Thyroid gland (tissue), 4 donors: ENCODE data around the gene ZNF226. TPM values are rescaled to one million over a fixed set of nuclear protein-coding genes. Genes with fewer than 3 reads are reported as not detected.
"Not testable (repeated sequence)": the region's sequence is repeated elsewhere in the genome, so short reads cannot be mapped to it uniquely, and the experiment has no call there.

Experiments used
- DNase-seq, 2 donors: peaks; one replicate each; pipeline ENCODE4 v3.0.0-alpha.2; 2019
- H3K27ac ChIP-seq, 3 donors: fragments of 200-600 bp; sonication (generic); 1 replicate in 2 of 3; 2 replicates in 1 of 3; pipeline ENCODE4 v1.5.1; 2016 to 2019; ENCODE audit warnings: mild to moderate bottlenecking in 1 of 3, moderate library complexity in 1 of 3
- H3K27me3 ChIP-seq: fragments of 200-600 bp; sonication (generic); one replicate; pipeline ENCODE4 v1.5.1; 2019
- H3K36me3 ChIP-seq, 2 donors: fragments of 200-600 bp; sonication (generic); one replicate each; pipeline ENCODE4 v1.5.1; 2016 to 2019
- H3K4me1 ChIP-seq, 2 donors: fragments of 200-600 bp; sonication (generic); one replicate each; pipeline ENCODE4 v1.5.1; 2017 to 2019
- H3K4me3 ChIP-seq, 3 donors: fragments of 200-600 bp; sonication (generic); replicated peaks in 1 of 3; 1 replicate in 2 of 3; 2 replicates in 1 of 3; pipeline ENCODE4 v1.5.1; 2016; ENCODE audit warnings: mild to moderate bottlenecking in 1 of 3
- H3K9me3 ChIP-seq: fragments of 200-600 bp; sonication (generic); one replicate; pipeline ENCODE4 v1.5.1; 2017
- CTCF ChIP-seq, 6 experiments: fragments of 200-600 bp in 3 of 6; fragments of 450-650 bp in 3 of 6; sonication (generic) in 3 of 6; IDR thresholded peaks; one replicate each; pipeline ENCODE4 v1.5.1; 2016 to 2019; ENCODE audit warnings: antibody characterized with exemption in 6 of 6, mild to moderate bottlenecking in 2 of 6, inconsistent platforms in 1 of 6, moderate library complexity in 1 of 6
- POLR2A ChIP-seq, 2 donors: fragments of 450-650 bp; IDR thresholded peaks; one replicate each; pipeline ENCODE4 v1.6.1; 2017; ENCODE audit warnings: antibody characterized with exemption in 2 of 2, mild to moderate bottlenecking in 2 of 2, moderate library complexity in 1 of 2
- WGBS, 2 donors: methylation state at CpG; one replicate each; pipeline ENCODE4 v1.1.5; 2017; 5-methylcytosine and 5-hydroxymethylcytosine counted together
- intact Hi-C: fragments of 100-400 bp; cut with DNase I; formaldehyde crosslinking; loops from one replicate; pipeline ENCODE4 v1.15.1; 2023
- total RNA-seq, 4 donors: library from RNA; depleted of rRNA; stranded (reverse); fragments of >200 nt; gene quantifications; one replicate each; pipeline ENCODE4 v1.2.3, GENCODE V29; 2016

The ZNF226 gene
- total RNA-seq, 4 donors from 2014 or later: 19.3 to 50.0 (median 37.8) TPM

GRCh38 chr19:44196772-44197171 lies 31.9 kb downstream of the ZNF226 start:
- TF ChIP-seq POLR2A (IDR thresholded peaks at IDR 0.05) (no peak), CTCF (IDR thresholded peaks at IDR 0.05) (no peak)
- intact Hi-C loops: no loop called here
- Histone ChIP-seq H3K27ac (no peak overlapping the region), H3K4me3 (no peak overlapping the region), H3K36me3 (no peaks in the 10 kb centered on the region), H3K27me3 (no peaks in the 10 kb centered on the region), H3K4me1 (no peaks in the 10 kb centered on the region), H3K9me3 (no peaks in the 10 kb centered on the region)
- no peak for DNase-seq

GRCh38 chr19:44202470-44202869 lies 37.6 kb downstream of the ZNF226 start:
- H3K27me3 ChIP-seq: no peaks in the 10 kb centered on the region
- no peaks in the 10 kb centered on the region for H3K4me1 ChIP-seq
- no peaks in the 10 kb centered on the region for H3K36me3 ChIP-seq
- intact Hi-C loops: no loop called here
- TF ChIP-seq POLR2A (IDR thresholded peaks at IDR 0.05) (no peak), CTCF (IDR thresholded peaks at IDR 0.05) (no peak)
- H3K27ac ChIP-seq: no peak overlapping the region
- DNase-seq: no peak
- no peak overlapping the region for H3K4me3 ChIP-seq
- H3K9me3 ChIP-seq: no peaks in the 10 kb centered on the region
- 84 to 88% methylated on average over 1 of the region's 1 CpG for WGBS, 2 donors

- H3K36me3 ChIP-seq: no peaks in the 10 kb centered on the region
- TF ChIP-seq CTCF (IDR thresholded peaks at IDR 0.05) (no peak), POLR2A (IDR thresholded peaks at IDR 0.05) (no peak)
- no peak for DNase-seq
- no peaks in the 10 kb centered on the region for H3K4me1 ChIP-seq
- H3K27me3 ChIP-seq: no peaks in the 10 kb centered on the region
- 88 to 91% methylated on average over 2 of the region's 2 CpGs for WGBS, 2 donors
- intact Hi-C loops: no loop called here
- no peak overlapping the region for H3K4me3 ChIP-seq
- H3K9me3 ChIP-seq: no peaks in the 10 kb centered on the region
- no peak overlapping the region for H3K27ac ChIP-seq
Observed at GRCh38 chr19:44202974-44203373, 38.1 kb downstream of the ZNF226 start.

GRCh38 chr19:44203877-44204276 lies 39.0 kb downstream of the ZNF226 start:
- intact Hi-C loops: not testable (repeated sequence)

GRCh38 chr19:44204772-44205171 lies 39.9 kb downstream of the ZNF226 start:
- Histone ChIP-seq H3K36me3 (no peaks in the 10 kb centered on the region), H3K9me3 (no peaks in the 10 kb centered on the region), H3K4me1 (no peaks in the 10 kb centered on the region), H3K4me3 (no peak overlapping the region), H3K27me3 (no peaks in the 10 kb centered on the region), H3K27ac (no peak overlapping the region)
- intact Hi-C loops: no loop called here
- TF ChIP-seq POLR2A (IDR thresholded peaks at IDR 0.05): no peak
- TF ChIP-seq CTCF (IDR thresholded peaks at IDR 0.05): no peak
- no peak for DNase-seq
- WGBS, 2 donors: 73 to 75% methylated on average over 2 of the region's 2 CpGs

More at GRCh38 chr19:44203877-44204276, 39.0 kb downstream of the ZNF226 start:
- not testable (repeated sequence) for H3K27ac ChIP-seq, H3K36me3 ChIP-seq, H3K4me3 ChIP-seq, H3K9me3 ChIP-seq, DNase-seq, H3K27me3 ChIP-seq, H3K4me1 ChIP-seq
- 90 to 97% methylated on average over 4 to 14 of the region's 31 CpGs for WGBS, 2 donors
